Right atrium auricular region (tissue), 2 donors: ENCODE measurements around the gene TPGS2. TPM values are rescaled to one million over a fixed set of nuclear protein-coding genes. Genes with fewer than 3 reads are reported as not detected.

Experiments used
- DNase-seq: peaks from one replicate; pipeline ENCODE4 v3.0.0-alpha.2; 2019; ENCODE audit warnings: low spot score
- H3K27ac ChIP-seq, 2 donors: fragments of 200-600 bp; sonication (generic); 1 replicate in 1 of 2; 2 replicates in 1 of 2; pipeline ENCODE4 v1.5.1; 2016 to 2019
- H3K27me3 ChIP-seq, 2 donors: fragments of 200-600 bp; sonication (generic); one replicate each; pipeline versions ENCODE4 v1.5.1 to v1.6.0; 2017 to 2019
- H3K36me3 ChIP-seq: fragments of 200-600 bp; sonication (generic); one replicate; pipeline ENCODE4 v1.5.1; 2016
- H3K4me1 ChIP-seq, 2 donors: fragments of 200-600 bp; sonication (generic); one replicate each; pipeline versions ENCODE4 v1.5.1 to v1.6.0; 2017 to 2019
- H3K4me3 ChIP-seq, 2 donors: fragments of 200-600 bp; sonication (generic); 1 replicate in 1 of 2; 2 replicates in 1 of 2; pipeline ENCODE4 v1.5.1; 2017 to 2019; ENCODE audit warnings: mild to moderate bottlenecking in 1 of 2, moderate library complexity in 1 of 2
- H3K9me3 ChIP-seq, 2 donors: fragments of 200-600 bp; sonication (generic); one replicate each; pipeline ENCODE4 v1.5.1; 2019
- total RNA-seq, 2 donors: library from RNA; depleted of rRNA; stranded (reverse); fragments of >200 nt; gene quantifications; one replicate each; pipeline ENCODE4 v1.1.0, GENCODE V29; 2016
- TF ChIP-seq, protein P1 (sequence below), 2 donors: fragments of 200-600 bp; sonication (generic); IDR thresholded peaks; one replicate each; pipeline ENCODE4 v1.5.1; 2019; ENCODE audit warnings: antibody characterized with exemption in 2 of 2

Gene TPGS2
- total RNA-seq, 2 donors from 2014 or later, result 93.1 to 102 TPM

DNA sequence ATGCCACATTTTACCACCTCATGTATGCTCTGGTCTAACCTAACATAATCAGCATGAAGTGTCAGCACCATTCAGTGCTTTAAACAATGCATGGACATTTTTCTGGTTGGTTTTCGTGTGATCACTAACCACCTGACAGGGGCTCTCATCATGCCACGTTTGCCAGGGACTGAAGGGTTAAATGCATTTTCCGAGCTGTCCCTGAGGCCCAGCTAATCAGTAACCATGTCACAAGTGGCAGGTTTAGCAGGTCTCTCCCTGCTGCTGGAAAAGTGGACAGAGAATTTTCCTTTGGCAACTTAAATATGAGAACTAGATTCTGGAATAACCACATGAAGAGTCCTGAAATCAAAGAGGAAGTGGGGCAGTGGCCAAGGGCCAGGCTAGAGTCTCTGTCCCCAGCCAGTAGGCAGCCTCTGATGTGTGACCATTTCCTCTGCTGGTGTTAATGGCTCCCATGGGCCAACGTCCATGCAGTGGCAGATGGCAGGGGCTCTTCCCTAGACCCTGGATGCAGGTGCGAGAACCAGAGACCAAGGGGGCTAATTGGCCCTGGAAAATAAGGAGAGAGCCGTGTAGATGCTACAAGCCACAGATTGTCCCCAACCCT lies 69.5 kb downstream of the TPGS2 start:
- no peak overlapping the region for H3K4me3 ChIP-seq
- no peaks in the 10 kb centered on the region for H3K36me3 ChIP-seq

DNA sequence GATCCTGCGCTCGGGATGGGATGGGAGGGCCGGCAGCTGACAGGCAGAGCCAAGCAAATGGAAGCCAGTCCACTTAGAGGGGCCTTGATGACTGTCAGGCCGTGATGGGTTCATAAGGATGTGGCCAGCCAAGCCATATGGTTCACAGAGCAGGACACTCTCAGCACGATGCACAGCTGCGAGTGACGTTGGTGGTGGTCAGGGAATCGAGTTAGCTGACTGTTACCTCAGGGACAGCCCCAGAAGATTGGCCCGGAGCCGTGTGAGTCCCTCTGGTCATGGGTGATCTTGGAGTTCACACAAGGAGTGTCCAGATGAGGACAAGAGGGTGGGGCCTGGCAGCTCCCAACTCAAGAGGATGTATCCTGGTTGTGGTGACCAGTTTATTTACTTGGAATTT lies 70.2 kb downstream of the TPGS2 start:
- no peak overlapping the region for H3K27ac ChIP-seq
- peaks cover 0 to 16% of the 10 kb centered on the region in 2 donors for H3K4me1 ChIP-seq
- no peaks in the 10 kb centered on the region for H3K27me3 ChIP-seq
- no peaks in the 10 kb centered on the region for H3K36me3 ChIP-seq
- DNase-seq, result no peak
- no peak overlapping the region for H3K4me3 ChIP-seq
- TF ChIP-seq, protein P1, sequence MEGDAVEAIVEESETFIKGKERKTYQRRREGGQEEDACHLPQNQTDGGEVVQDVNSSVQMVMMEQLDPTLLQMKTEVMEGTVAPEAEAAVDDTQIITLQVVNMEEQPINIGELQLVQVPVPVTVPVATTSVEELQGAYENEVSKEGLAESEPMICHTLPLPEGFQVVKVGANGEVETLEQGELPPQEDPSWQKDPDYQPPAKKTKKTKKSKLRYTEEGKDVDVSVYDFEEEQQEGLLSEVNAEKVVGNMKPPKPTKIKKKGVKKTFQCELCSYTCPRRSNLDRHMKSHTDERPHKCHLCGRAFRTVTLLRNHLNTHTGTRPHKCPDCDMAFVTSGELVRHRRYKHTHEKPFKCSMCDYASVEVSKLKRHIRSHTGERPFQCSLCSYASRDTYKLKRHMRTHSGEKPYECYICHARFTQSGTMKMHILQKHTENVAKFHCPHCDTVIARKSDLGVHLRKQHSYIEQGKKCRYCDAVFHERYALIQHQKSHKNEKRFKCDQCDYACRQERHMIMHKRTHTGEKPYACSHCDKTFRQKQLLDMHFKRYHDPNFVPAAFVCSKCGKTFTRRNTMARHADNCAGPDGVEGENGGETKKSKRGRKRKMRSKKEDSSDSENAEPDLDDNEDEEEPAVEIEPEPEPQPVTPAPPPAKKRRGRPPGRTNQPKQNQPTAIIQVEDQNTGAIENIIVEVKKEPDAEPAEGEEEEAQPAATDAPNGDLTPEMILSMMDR (IDR thresholded peaks at IDR 0.05), result no peak
- H3K9me3 ChIP-seq, result no peaks in the 10 kb centered on the region

More for the DNA sequence above, 69.5 kb downstream of the TPGS2 start:
- no peak for DNase-seq
- TF ChIP-seq, protein P1 (IDR thresholded peaks at IDR 0.05), result no peak
- peaks cover 0 to 11% of the 10 kb centered on the region in 2 donors for H3K4me1 ChIP-seq
- H3K27me3 ChIP-seq, result no peaks in the 10 kb centered on the region
- H3K27ac ChIP-seq, result no peak overlapping the region
- no peaks in the 10 kb centered on the region for H3K9me3 ChIP-seq

DNA sequence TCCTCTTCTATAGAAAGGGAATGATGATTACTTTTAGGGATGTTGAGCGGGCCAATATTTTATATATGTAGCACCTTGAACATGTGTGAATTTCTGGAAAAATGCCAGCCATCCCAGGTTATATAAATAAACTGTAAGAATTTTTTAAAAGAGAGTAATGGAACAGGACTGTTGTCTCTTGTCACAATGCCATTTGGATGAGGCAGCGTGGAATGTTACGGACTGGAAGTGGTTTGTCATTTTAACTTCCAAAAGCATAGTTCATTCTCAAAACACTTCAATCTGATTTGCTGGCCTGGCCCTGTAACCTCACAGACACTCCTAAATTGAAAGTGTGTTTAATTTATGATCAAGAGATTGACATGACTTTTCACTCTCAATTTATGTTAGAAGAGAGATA lies 70.8 kb downstream of the TPGS2 start:
- H3K9me3 ChIP-seq, result no peaks in the 10 kb centered on the region
- H3K4me3 ChIP-seq, result no peak overlapping the region
- peaks cover 0 to 22% of the 10 kb centered on the region in 2 donors for H3K4me1 ChIP-seq
- DNase-seq, result no peak
- H3K27ac ChIP-seq, result peak overlapping the region in 1 of 2 donors; percentile 57
- TF ChIP-seq, protein P1 (IDR thresholded peaks at IDR 0.05), result no peak
- no peaks in the 10 kb centered on the region for H3K27me3 ChIP-seq
- H3K36me3 ChIP-seq, result no peaks in the 10 kb centered on the region

DNA sequence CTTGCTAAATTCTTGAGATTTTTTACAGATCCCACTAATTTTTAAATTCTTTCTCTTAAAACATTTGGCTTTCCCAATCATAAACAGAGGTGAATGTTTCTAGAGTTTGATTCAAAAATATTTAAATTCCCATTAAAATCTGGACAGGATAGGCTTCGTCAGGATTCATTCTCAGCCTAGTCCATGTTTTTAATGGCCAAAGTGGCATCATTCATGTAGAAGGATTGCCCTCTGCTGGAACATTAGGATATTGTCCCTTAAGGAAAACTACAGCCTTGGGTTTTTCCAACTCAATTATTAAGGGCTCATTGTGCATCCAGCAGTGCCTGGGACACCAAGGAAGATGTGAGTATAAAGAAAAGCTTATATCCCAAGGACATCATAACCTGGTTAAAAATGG lies 71.7 kb downstream of the TPGS2 start:
- no peak overlapping the region for H3K27ac ChIP-seq
- TF ChIP-seq, protein P1 (IDR thresholded peaks at IDR 0.05), result peak; percentile 58 to 73

DNA sequence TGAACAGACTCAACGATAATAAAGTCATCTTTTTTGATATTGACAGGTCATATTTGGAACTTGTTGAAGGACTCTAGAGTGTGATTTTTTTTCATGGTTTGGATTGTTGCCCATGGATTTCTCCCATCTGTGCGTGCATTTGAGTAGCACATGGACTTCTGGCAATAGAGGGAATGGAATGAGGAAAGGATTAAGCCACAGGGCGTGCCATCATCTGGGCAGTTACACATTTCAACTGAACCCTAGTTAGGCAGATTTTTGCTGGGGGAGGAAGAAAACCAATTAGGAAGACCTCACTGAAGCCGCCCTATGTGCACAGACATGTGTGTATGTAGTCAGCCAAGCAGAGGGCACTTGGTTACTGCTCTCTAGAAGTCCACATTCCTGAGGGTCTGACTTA lies 72.6 kb downstream of the TPGS2 start:
- Histone ChIP-seq H3K9me3 (no peaks in the 10 kb centered on the region), H3K4me3 (no peak overlapping the region), H3K27me3 (no peaks in the 10 kb centered on the region), H3K27ac (no peak overlapping the region), H3K4me1 (peaks cover 0 to 23% of the 10 kb centered on the region in 2 donors), H3K36me3 (no peaks in the 10 kb centered on the region)
- no peak for DNase-seq
- TF ChIP-seq, protein P1 (IDR thresholded peaks at IDR 0.05), result no peak

More for the DNA sequence above, 71.7 kb downstream of the TPGS2 start:
- no peaks in the 10 kb centered on the region for H3K9me3 ChIP-seq
- peaks cover 0 to 23% of the 10 kb centered on the region in 2 donors for H3K4me1 ChIP-seq
- no peak for DNase-seq
- no peaks in the 10 kb centered on the region for H3K27me3 ChIP-seq
- H3K36me3 ChIP-seq, result no peaks in the 10 kb centered on the region
- H3K4me3 ChIP-seq, result no peak overlapping the region
